IMR-90 (cell line): ENCODE data around the gene EIF6. TPM values are rescaled to one million over a fixed set of nuclear protein-coding genes. Genes with fewer than 3 reads are reported as not detected.

Source experiments
- ATAC-seq: fragments of 200-7000 bp; cut with Tn5 transposase; 2 replicates; pipeline ENCODE4 v1.9.1; 2020; ENCODE audit warnings: low read depth, mild to moderate bottlenecking, moderate library complexity
- BruUV-seq: library from RNA; stranded (reverse); fragments of 400-500 nt; replicated peaks from 2 replicates; lab custom pipeline; 2021; lab: Mats Ljungman, UMichigan
- CTCF ChIA-PET: fragments of 300-600 bp; formaldehyde crosslinking; extraction: SDS; loops from one replicate; lab custom pipeline; 2021; ENCODE audit warnings: antibody characterized with exemption; lab: Yijun Ruan, JAX
- POLR2A ChIA-PET: fragments of 300-600 bp; sonication (Branson Sonifier 250); formaldehyde crosslinking; loops from one replicate; lab custom pipeline; 2022; ENCODE audit warnings: antibody characterized with exemption; ENCODE audit not compliant: unreplicated experiment; lab: Charles Lee
- DNase-seq: peaks from one replicate; pipeline ENCODE4 v3.0.0; 2013
- H2AFZ ChIP-seq: replicated peaks from 2 replicates; pipeline ENCODE3; 2013; ENCODE audit warnings: low read length, mild to moderate bottlenecking; ENCODE audit not compliant: poor library complexity
- H2AK5ac ChIP-seq: 2 replicates; pipeline ENCODE4 v1.6.1; 2013; ENCODE audit warnings: low read depth, low read length, inconsistent platforms
- H2AK9ac ChIP-seq: replicated peaks from 2 replicates; pipeline ENCODE3; 2013; ENCODE audit warnings: mild to moderate bottlenecking, low read depth, low read length, moderate library complexity; ENCODE audit not compliant: poor library complexity
- H2BK120ac ChIP-seq: 2 replicates; pipeline ENCODE4 v1.6.1; 2013; ENCODE audit warnings: low read depth, low read length, inconsistent platforms
- H2BK15ac ChIP-seq: 3 replicates; pipeline ENCODE4 v1.6.1; 2013; ENCODE audit warnings: low read depth, low read length, inconsistent platforms
- H2BK20ac ChIP-seq: 2 replicates; pipeline ENCODE4 v1.6.1; 2013; ENCODE audit warnings: low read depth, mild to moderate bottlenecking, inconsistent platforms, low read length, moderate library complexity
- H2BK5ac ChIP-seq: 2 replicates; pipeline ENCODE4 v1.6.1; 2013; ENCODE audit warnings: mild to moderate bottlenecking, low read depth, low read length, inconsistent platforms; ENCODE audit not compliant: poor library complexity, severe bottlenecking
- H3K14ac ChIP-seq: replicated peaks from 2 replicates; pipeline ENCODE4 v1.6.1; 2013; ENCODE audit warnings: low read depth, low read length, inconsistent platforms
- H3K18ac ChIP-seq: 2 replicates; pipeline ENCODE4 v1.6.1; 2013; ENCODE audit warnings: low read depth, low read length, control low read depth
- H3K23ac ChIP-seq: 2 replicates; pipeline ENCODE4 v1.6.1; 2013; ENCODE audit warnings: low read depth, low read length, inconsistent platforms
- H3K27ac ChIP-seq: 2 replicates; pipeline ENCODE4 v1.5.1; 2013; ENCODE audit warnings: mild to moderate bottlenecking, control low read depth, low read length; ENCODE audit not compliant: insufficient read depth
- H3K27me3 ChIP-seq: 2 replicates; pipeline ENCODE4 v1.6.1; 2013; ENCODE audit warnings: low read length; ENCODE audit not compliant: control insufficient read depth, insufficient read depth
- H3K36me3 ChIP-seq: 2 replicates; pipeline ENCODE4 v1.6.1; 2013; ENCODE audit warnings: low read length, mixed read lengths; ENCODE audit not compliant: control insufficient read depth, insufficient read depth
- H3K4ac ChIP-seq: 2 replicates; pipeline ENCODE4 v1.6.1; 2013; ENCODE audit warnings: low read depth, low read length, inconsistent platforms
- H3K4me1 ChIP-seq: 2 replicates; pipeline ENCODE4 v1.6.1; 2013; ENCODE audit warnings: low read length, mixed read lengths; ENCODE audit not compliant: control insufficient read depth, insufficient read depth
- H3K4me2 ChIP-seq: 2 replicates; pipeline ENCODE4 v1.6.1; 2013; ENCODE audit warnings: low read depth, mild to moderate bottlenecking, control low read depth, low read length, moderate library complexity
- H3K4me3 ChIP-seq: 2 replicates; pipeline ENCODE4 v1.5.1; 2013; ENCODE audit warnings: low read depth, mild to moderate bottlenecking, control low read depth, low read length, moderate library complexity; ENCODE audit not compliant: insufficient read depth
- H3K56ac ChIP-seq: 2 replicates; pipeline ENCODE4 v1.6.1; 2013; ENCODE audit warnings: low read length, inconsistent platforms; ENCODE audit not compliant: insufficient read depth; ENCODE audit errors: extremely low read depth
- H3K79me1 ChIP-seq, 2 experiments: 2 replicates each; pipeline ENCODE4 v1.6.1; 2013; ENCODE audit warnings: low read length in 2 of 2, inconsistent platforms in 1 of 2, low read depth in 1 of 2
- H3K9ac ChIP-seq: 2 replicates; pipeline ENCODE4 v1.6.1; 2013; ENCODE audit warnings: low read depth, low read length, control low read depth
- H3K9me1 ChIP-seq: 2 replicates; pipeline ENCODE4 v1.6.1; 2013; ENCODE audit warnings: low read length, inconsistent platforms; ENCODE audit not compliant: insufficient read depth
- H3K9me3 ChIP-seq: 2 replicates; pipeline ENCODE4 v1.6.1; 2013; ENCODE audit warnings: low read length; ENCODE audit not compliant: control insufficient read depth, insufficient read depth
- H4K20me1 ChIP-seq: 2 replicates; pipeline ENCODE4 v1.6.1; 2013; ENCODE audit warnings: low read length, inconsistent platforms; ENCODE audit not compliant: insufficient read depth
- H4K5ac ChIP-seq: 2 replicates; pipeline ENCODE4 v1.6.1; 2013; ENCODE audit warnings: mild to moderate bottlenecking, low read depth, low read length, control low read depth
- H4K8ac ChIP-seq, 2 experiments: 2 replicates each; pipeline ENCODE4 v1.6.1; 2013; ENCODE audit warnings: low read depth in 2 of 2, low read length in 2 of 2, control low read depth in 1 of 2, inconsistent platforms in 1 of 2
- H4K91ac ChIP-seq: 2 replicates; pipeline ENCODE4 v1.6.1; 2013; ENCODE audit warnings: low read depth, low read length, inconsistent platforms; ENCODE audit not compliant: insufficient read depth
- FOS ChIP-seq: fragments of 150-350 bp; IDR thresholded peaks from 2 replicates; pipeline ENCODE4 v1.6.1; 2016; ENCODE audit warnings: low read depth, low read length
- MAZ ChIP-seq: IDR thresholded peaks from 2 replicates; pipeline ENCODE4 v1.6.1; 2012; ENCODE audit warnings: low read depth, mild to moderate bottlenecking, low read length, improper control_type of control experiment, moderate library complexity, borderline replicate concordance
- MXI1 ChIP-seq: IDR thresholded peaks from 2 replicates; pipeline ENCODE4 v1.6.1; 2012; ENCODE audit warnings: low read depth, mild to moderate bottlenecking, low read length, moderate library complexity, borderline replicate concordance
- POLR2A ChIP-seq: IDR thresholded peaks from 2 replicates; pipeline ENCODE4 v1.6.1; 2012; ENCODE audit warnings: mild to moderate bottlenecking, low read depth, low read length
- RAD21 ChIP-seq: IDR thresholded peaks from 2 replicates; pipeline ENCODE4 v1.6.1; 2012; ENCODE audit warnings: low read length, improper control_type of control experiment
- RCOR1 ChIP-seq: IDR thresholded peaks from 2 replicates; pipeline ENCODE4 v1.6.1; 2012; ENCODE audit warnings: mild to moderate bottlenecking, low read length, improper control_type of control experiment; ENCODE audit not compliant: insufficient replicate concordance
- RFX5 ChIP-seq: IDR thresholded peaks from 2 replicates; pipeline ENCODE4 v1.8.0; 2012; ENCODE audit warnings: low read depth, mild to moderate bottlenecking, low read length, moderate library complexity
- WGBS, 2 experiments: methylation state at CpG; one replicate each; pipeline versions ENCODE4 v1.1.5 to v1.1.7; 2013; ENCODE audit warnings: missing lambda C conversion rate in 2 of 2; ENCODE audit not compliant: insufficient read length in 1 of 2; ENCODE audit errors: extremely low coverage in 2 of 2; 5-methylcytosine and 5-hydroxymethylcytosine counted together
- dilution Hi-C: fragments of 300-500 bp; cut with HindIII; formaldehyde crosslinking; loops from one replicate; pipeline ENCODE4 v1.14.3; 2018; ENCODE audit warnings: low sequenced_read_pairs; ENCODE audit not compliant: unreplicated experiment
- in situ Hi-C: fragments of 300-500 bp; cut with MboI; formaldehyde crosslinking; loops from 3 replicates; pipeline ENCODE4 v1.14.3; 2019; ENCODE audit warnings: low sequenced_read_pairs, inconsistent platforms, mixed read lengths
- intact Hi-C: fragments of 100-400 bp; cut with micrococcal nuclease; formaldehyde crosslinking; loops from 2 replicates; pipeline ENCODE4 v1.10.0; 2022
- polyA plus RNA-seq, 3 experiments: library from polyadenylated mRNA; depleted of rRNA; stranded (reverse); fragments of >200 nt; gene quantifications; 2 replicates each; pipeline ENCODE4 v1.2.3, GENCODE V29; 2012; ENCODE audit warnings: low replicate concordance in 1 of 3
- total RNA-seq: library from RNA; depleted of rRNA; stranded (reverse); fragments of >200 nt; gene quantifications from 2 replicates; pipeline ENCODE4 v1.2.3, GENCODE V29; 2012
- TF ChIP-seq, protein P1 (sequence below): fragments of 150-350 bp; IDR thresholded peaks from 2 replicates; pipeline ENCODE4 v1.6.1; 2017; ENCODE audit warnings: mild to moderate bottlenecking, antibody characterized with exemption, low read length, low read depth
- TF ChIP-seq, protein P2 (sequence below): conservative IDR thresholded peaks from 2 replicates; pipeline ENCODE4 v1.5.1; 2012; ENCODE audit warnings: mild to moderate bottlenecking, low read depth, low read length, improper control_type of control experiment

The EIF6 gene
- total and polyA plus RNA-seq, 2 of the 4 experiments (the other 2 are of a cell fraction) = 215 to 227 TPM

DNA sequence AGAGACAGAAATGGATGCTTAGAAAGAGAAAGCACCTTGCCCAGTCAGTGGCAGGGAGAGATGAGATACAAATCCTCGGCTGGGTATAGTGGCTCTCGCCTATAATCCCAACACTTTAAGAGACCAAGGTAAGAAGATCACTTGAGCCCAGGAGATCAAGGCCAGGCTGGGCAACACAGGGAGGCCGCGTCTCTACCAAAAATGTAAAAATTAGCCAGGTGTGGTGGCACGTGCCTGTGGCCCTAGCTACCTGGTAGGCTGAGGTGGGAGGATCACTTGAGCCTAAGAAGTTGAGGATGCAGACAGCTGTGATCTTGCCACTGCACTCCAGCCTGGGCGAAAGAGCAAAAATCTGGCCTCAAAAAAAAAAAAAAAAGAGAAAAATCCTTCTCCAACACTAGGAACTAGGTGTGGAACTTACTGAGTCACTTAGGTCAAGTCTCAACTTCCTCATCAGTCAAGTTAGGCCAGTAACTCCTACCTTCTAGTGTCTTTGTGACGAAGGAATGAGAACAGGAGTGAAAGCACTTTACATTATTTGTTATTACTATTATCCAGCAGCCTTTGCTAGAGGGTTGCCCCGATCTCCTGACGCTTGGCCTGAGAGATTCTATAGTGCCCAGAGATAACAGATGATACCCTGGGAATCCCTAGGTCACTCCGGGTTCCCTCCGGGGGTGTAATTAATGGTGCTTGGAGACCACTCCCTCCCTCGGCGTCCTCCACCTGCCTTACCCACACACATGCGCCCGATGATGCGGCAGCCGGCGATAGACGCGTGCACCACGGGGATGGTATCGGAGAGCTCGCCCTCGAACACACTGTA lies 918 bp downstream of the EIF6 start:
- Histone ChIP-seq H3K9me3 (no peaks in the 10 kb centered on the region), H3K23ac (peak overlapping the region; percentile 93), H3K14ac (peak overlapping the region; percentile 84), H4K5ac (peak overlapping the region; percentile 63; the same call in 1 of the 2 replicates), H2BK5ac (peak overlapping the region; percentile 69), H2AK9ac (peak overlapping the region; percentile 94), H4K20me1 (0 out of 2 replicates have a peak, but pooled peaks cover 4% of the 10 kb centered on the region), H3K9me1 (peaks cover 9% of the 10 kb centered on the region), H3K36me3 (peaks cover 23% of the 10 kb centered on the region), H2BK15ac (no peak overlapping the region), H3K56ac (peak overlapping the region; percentile 88), H3K27me3 (no peaks in the 10 kb centered on the region), H2AFZ (peak overlapping the region; percentile 97), H4K8ac (peak overlapping the region; percentile 93 to 95; a peak in 3 of 4 replicates), H3K4me2 (peak overlapping the region; percentile 97), H4K91ac (peak overlapping the region; percentile 90), H3K9ac (peak overlapping the region; percentile 87), H3K79me1 (peaks cover 6 to 64% of the 10 kb centered on the region in 2 experiments), H3K4ac (peak overlapping the region; percentile 95), H3K4me3 (peak overlapping the region; percentile 82), H3K18ac (no peak overlapping the region), H3K4me1 (peaks cover 5% of the 10 kb centered on the region), H3K27ac (peak overlapping the region; percentile 91), H2BK120ac (peak overlapping the region; percentile 77; the same call in 1 of the 2 replicates), H2BK20ac (no peak overlapping the region), H2AK5ac (peak overlapping the region; percentile 90)
- ATAC-seq = no peak; the same call in 1 of the 2 replicates
- CTCF ChIA-PET = interaction anchor here (1.2 kb wide), 1 partner anchor 21 kb away, joined by 4 read pairs; no protein-coding TSS in a partner anchor
- WGBS, 2 experiments = 92% methylated on average over 2 of the region's 24 CpGs; no CpG with 5 or more reads in 1 of the 2 experiments
- TF ChIP-seq, protein P1, sequence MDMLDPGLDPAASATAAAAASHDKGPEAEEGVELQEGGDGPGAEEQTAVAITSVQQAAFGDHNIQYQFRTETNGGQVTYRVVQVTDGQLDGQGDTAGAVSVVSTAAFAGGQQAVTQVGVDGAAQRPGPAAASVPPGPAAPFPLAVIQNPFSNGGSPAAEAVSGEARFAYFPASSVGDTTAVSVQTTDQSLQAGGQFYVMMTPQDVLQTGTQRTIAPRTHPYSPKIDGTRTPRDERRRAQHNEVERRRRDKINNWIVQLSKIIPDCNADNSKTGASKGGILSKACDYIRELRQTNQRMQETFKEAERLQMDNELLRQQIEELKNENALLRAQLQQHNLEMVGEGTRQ = no peak
- TF ChIP-seq RFX5 = no peak
- no peak for TF ChIP-seq RCOR1
- TF ChIP-seq, protein P2, sequence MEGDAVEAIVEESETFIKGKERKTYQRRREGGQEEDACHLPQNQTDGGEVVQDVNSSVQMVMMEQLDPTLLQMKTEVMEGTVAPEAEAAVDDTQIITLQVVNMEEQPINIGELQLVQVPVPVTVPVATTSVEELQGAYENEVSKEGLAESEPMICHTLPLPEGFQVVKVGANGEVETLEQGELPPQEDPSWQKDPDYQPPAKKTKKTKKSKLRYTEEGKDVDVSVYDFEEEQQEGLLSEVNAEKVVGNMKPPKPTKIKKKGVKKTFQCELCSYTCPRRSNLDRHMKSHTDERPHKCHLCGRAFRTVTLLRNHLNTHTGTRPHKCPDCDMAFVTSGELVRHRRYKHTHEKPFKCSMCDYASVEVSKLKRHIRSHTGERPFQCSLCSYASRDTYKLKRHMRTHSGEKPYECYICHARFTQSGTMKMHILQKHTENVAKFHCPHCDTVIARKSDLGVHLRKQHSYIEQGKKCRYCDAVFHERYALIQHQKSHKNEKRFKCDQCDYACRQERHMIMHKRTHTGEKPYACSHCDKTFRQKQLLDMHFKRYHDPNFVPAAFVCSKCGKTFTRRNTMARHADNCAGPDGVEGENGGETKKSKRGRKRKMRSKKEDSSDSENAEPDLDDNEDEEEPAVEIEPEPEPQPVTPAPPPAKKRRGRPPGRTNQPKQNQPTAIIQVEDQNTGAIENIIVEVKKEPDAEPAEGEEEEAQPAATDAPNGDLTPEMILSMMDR = no peak
- no peak for TF ChIP-seq MXI1
- no peak for TF ChIP-seq FOS
- TF ChIP-seq MAZ = no peak
- TF ChIP-seq POLR2A = no peak
- no peak for TF ChIP-seq RAD21
- in situ Hi-C loops (no loop called here), dilution Hi-C loops (no loop called here), intact Hi-C loops (no loop called here)
- DNase-seq = no peak
- TSS peak; percentile 71 for BruUV-seq
- POLR2A ChIA-PET = interaction anchor here (0.5 to 1.9 kb wide), 8 partner anchors 8 to 1792 kb away, joined by 3 to 14 read pairs (median 4); partner anchors contain the start of gene RBM39
